HG03159 (cell line): ENCODE data around the gene MAB21L4.

Source experiments
- ATAC-seq: cut with Tn5 transposase; IDR thresholded peaks from one replicate; pipeline ENCODE4 v1.9.1; 2021; ENCODE audit warnings: mild to moderate bottlenecking, moderate library complexity; ENCODE audit not compliant: unreplicated experiment

The MAB21L4 gene

DNA sequence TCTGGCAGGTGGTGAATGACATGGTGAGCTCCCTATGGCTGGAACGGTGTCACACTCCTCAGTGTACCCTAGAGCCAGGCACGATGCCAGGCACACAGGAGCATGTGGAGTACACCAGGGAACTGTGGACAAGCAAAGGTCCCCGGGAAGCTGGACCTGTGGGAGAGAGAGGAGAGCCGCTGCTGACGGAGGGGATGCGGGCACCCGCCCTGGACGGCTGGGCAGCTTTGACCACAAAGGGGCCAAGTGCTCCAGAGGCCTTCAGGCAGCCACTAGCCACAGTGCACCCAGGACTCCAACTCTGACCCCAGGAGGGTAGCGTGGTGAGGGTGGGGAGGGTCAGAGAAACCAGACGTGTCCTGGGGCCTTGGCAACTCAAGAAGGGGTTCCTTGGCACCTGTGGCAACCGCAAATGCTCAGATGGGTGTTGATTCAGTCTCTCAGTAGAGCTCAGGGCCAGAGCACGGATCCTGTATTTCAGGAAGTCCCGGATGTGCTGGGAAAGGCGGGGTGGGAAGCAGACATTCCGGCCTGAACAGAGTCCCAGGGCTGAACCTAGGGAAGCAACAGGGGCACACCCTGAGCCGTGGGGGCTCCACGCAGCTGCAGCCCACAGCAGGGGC, 2.3 kb upstream of the MAB21L4 start:
- no peak for ATAC-seq

DNA sequence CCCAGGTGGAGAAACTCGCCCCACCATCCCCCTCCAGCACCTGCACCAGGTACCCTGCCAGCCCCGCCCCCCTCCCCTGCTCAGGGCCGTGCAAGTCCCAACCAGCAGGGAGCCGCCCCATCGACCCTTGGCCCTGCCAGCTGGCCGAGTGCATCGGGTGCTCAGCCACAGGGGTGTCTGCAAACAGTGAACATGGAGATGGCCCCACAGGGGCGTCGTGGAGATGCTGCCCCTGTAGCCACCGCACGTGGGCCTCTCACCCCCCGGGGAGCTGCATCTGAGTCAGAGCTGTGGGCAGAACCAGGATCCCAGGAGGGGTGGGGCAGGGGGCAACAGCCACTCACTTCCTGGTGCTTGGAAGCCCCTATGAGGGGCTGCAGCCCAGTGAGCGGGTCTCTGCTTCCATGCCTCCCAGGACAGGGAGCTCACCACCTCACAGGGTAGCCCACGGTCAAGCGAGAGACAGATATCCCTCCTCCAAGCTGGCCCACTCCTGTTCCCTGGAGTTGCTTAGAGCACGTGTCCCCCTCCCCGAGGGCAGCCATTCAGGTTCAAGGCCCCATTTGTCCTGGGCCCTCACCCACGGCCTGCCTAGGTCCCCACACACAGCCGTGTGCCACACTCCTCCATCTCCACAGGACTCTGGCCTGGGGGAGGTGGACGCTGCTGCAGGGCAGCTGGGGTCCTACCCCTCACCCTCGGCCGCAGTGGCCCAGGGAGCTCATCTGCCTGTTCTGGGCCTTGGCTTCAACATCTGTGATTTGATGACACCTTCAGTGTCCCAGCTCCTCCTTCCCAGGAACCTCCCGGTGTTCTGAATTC, 1.1 kb upstream of the MAB21L4 start:
- no peak for ATAC-seq

DNA sequence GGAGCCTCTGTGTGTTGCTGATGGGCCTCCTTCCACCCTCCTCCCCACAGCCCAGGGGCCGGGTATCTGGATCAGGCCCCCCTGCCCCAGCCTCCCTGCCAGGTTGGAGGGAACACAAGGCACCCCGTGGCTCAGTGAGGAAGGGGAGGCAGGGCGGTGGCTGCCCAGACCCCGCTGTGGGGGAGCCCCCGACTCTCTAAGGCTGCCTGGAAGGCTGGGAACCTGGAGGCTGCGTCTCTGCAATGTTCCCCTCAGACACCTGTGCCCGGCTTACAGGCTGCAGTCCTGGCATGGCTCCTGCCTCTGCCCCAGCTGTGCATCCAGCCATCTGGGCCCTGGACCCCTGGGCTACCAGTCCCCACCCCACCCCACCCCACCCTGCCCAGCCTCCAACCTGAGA, 438 bp upstream of the MAB21L4 start:
- no peak for ATAC-seq

DNA sequence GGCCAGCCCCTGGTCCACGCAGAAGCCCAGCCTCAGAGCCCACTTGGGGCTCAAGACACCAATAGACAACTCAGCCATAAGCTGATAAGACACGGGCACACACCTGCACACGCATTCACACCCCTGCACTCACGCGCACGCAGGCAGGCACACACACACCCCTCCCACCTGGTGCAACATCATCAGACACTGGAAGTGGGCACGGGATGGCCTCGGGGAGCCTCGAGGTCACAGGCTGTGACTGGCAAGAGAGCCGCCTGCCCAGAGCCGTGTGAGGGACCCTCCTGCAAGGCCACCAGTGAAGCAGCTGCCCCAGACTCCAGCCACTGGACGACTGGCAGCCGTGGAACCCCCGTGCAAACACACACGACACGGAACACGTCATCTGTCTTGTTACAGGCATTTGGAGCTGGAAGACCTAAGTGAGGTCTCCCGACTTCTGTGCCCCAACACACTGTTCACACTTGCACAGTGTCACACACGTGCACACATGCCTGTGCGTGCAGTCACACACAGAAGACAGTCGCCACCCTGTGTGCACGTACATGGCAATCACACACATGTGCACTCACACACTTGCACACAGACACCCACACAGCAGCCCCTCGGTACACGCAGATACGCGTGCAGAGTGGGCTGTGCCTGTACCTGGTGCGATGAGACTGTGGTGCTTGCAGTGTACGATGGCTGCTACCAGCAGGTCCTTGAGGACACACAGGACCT, 959 bp downstream of the MAB21L4 start:
- no peak for ATAC-seq

DNA sequence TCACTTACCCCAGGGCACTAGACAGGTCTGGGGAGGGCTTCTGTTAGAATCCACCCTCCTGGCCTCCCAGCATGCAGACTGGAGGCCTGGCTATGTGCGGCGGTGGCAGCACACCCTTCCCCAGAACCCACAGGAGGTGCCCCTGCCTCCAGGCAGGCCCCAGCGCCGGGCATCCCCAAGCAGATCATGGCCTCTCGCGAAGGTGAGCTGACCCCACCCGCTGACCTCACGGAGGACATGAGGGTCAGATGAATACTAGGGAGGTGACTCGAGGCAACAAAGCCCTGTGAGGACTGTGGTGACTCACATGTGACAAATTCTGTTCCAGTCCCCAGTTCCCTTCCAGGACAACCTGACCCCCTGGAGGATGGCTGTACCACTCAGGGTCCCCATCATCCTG, 1.9 kb downstream of the MAB21L4 start:
- no peak for ATAC-seq

DNA sequence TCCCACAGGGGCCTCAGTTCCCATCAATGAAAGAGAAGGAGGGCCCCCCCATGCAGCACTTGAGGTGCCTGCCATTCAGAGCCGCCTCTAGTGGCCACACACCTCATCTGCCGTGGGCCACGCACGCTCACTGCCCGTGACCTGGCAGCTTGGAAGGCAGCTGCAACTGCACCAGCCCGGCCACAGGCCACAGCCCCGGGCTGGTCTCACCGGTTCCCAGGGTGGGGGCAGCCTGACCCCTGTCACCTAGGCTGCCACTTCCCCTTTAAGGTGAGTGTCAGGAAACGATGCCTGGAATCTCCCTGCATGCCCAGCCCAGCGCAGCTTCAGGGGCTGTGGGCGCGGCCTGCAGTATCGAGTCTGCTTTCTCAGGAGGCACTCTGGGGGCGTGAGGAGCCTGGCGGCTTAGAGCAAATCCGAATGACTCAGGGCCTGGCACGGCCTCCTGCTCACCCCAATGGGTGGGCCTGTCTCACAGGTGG, 2.6 kb downstream of the MAB21L4 start:
- ATAC-seq: no peak

DNA sequence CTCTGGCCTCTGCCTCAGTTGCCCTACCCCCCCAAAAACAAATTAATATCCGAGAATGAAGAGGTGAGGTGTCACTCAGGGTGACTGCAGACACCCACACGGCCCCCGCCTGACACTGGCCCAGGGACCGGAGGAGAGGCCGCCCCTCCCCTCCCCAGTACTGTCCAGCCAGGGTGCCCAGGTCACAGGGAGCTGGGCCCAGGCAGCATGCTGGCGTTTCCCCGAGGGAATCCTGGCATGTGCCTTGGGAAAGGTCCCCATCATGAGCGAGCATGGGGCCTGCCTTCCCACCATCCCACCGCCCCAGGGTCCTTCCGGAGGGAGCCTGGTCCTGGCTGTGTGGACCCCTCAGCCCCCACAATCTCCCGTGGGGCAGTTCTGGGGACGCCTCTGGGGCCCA, 3.0 kb downstream of the MAB21L4 start:
- no peak for ATAC-seq

DNA sequence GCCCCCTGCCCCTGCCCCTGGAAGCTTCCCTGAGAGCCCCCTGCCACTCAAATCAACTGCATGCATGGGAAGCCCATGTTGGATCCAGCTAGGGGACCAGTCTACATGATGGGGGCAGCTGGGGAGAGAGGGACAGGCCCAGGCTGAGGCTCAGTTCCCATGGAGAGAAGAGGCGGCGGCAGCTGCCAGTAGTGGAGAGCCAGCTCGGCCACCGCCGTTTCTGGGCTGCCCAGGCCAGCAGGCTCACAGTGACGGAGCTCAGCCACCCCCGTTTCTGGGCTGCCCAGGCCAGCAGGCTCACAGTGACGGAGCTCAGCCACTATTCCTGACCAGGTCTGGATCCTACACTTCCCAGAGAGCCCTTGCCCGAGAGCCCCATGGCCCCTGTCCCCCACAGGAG, 3.6 kb downstream of the MAB21L4 start:
- no peak for ATAC-seq

DNA sequence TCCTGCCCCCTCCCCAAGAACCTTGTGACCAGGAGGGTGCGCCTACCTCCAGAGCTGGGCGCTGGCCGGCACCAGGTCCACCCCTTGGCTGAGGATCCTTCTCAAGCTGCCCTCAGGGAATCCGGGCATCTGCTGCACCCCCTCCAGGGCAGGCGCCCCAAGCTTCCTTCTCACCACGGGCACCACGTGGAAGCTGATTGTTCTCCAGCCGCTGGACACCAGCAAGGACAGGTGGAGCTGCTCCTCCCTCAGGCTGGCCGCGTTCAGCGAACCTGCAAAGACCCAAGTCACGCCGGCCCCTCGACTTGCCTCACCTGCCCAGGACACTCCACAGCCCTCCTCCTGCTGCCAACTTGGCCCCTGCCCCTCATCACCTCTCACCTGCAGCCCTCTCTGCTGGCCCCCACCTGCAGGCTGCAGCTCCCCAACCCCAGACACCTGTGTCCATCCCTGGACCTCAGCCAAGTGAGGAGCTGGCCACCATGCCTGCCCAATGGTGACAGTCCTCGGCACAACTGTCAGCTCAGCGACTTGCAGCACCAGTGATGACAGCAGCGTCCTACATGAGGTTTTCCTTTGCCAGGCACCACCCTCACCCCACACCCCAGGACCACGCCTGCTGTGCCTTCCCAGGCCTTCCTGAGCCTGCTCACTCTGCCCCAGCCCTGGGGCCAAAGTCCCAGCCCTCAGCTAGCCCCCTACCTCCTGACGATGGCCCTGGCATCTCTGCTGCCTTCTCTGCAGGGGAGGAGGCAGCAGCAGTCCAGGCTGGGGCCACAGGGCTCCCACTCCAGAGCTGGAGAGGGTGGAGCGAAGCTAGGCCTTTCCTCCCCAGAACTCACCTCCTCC, 4.2 kb downstream of the MAB21L4 start:
- ATAC-seq: no peak

DNA sequence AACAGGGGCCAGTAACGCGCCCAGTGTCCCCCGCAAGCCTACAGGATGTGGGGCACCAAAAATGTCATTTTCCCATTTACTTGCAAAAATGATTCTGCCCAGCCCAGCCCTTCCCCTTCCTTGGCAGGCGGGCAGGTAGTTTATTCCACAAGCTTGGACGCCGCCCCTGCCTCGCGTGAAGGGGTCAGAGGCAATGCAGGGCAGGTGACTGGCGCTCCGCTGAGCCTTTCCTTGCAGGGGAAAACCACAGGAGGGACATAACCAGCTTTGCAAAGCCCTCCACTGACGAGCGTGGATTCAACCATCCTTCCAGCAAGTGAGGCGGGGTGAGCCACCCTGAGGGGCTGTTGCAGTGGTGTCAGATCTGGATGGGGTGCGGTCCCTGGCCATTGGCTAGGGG, 5.3 kb downstream of the MAB21L4 start:
- no peak for ATAC-seq

DNA sequence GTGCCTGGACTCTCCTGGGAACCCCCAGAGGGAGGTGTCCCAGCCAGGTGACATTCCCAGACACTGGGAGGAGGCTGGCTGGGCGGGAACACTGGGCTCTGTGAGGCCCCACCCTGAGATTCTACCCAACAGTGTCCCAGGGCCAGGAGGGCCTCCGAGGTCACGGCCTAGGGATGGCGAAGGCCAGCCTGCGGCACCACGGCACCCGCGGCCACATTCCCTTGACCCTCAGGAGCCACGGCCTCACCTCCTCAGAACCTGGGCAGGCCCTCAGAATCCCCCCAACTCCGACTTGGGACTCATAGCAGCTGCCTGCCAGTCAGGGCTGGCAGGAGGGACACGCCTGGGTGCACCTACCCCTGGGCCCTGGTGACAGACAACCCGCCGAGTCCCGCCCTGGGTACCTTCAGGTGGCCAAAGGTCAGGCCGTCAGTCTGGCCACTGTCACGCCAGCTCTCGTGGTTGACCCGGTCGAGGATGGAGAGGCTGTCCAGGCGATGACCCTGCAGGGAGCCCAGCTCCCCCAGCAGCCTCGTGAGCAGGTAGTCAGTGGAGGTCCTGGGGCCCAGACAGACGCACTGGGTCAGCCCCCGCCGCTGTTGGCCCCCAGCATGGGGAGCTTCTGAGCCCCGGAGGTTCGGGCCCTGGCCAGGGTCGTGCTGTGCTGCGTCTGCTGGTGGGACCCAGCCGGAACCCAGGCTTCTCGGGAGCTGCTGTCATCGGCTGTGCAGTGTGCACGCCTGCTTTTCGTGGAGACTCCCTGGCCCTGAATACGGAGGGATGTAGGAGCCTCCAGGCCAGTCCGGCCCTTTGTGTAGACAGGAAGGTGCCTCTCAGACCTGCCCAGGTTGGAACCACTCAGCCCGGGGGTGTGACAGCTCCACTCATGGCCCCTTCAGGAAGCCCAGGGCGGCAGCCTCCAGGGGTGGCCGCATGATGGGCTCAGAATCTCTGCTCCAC, 6.1 kb downstream of the MAB21L4 start:
- no peak for ATAC-seq

DNA sequence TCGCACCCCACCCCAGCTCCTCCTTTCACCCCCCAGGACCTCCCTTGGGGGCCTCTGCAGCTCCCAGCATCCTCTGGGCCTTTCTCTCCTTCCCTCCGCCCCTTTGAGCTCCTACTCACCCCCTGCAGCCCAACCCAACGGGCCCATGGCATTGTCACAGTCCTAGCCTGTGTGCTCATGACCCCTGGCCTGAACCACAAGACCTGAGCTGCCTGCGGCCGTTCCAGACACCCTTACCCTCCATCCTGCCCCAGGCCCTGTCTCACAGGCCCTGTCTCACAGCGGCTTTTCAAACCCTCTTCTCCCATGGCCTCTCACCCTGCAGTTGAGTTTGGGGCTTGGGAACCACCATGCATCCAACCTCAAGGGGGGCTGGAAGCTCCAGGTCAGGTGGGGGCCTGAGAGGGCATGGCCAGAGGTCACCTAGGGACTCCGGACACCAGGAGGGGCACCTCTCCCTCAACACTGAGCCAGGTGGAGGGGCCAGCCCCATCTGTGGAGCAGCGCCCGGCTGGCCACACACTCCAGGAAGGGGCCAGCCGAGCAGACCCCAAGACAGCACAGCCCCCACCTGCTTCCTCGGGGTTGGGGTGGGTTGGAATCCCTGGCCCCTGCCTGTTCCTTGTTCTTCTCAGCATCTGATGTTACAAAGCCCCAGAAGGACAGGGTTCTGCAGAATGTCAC, 6.9 kb downstream of the MAB21L4 start:
- ATAC-seq: no peak

DNA sequence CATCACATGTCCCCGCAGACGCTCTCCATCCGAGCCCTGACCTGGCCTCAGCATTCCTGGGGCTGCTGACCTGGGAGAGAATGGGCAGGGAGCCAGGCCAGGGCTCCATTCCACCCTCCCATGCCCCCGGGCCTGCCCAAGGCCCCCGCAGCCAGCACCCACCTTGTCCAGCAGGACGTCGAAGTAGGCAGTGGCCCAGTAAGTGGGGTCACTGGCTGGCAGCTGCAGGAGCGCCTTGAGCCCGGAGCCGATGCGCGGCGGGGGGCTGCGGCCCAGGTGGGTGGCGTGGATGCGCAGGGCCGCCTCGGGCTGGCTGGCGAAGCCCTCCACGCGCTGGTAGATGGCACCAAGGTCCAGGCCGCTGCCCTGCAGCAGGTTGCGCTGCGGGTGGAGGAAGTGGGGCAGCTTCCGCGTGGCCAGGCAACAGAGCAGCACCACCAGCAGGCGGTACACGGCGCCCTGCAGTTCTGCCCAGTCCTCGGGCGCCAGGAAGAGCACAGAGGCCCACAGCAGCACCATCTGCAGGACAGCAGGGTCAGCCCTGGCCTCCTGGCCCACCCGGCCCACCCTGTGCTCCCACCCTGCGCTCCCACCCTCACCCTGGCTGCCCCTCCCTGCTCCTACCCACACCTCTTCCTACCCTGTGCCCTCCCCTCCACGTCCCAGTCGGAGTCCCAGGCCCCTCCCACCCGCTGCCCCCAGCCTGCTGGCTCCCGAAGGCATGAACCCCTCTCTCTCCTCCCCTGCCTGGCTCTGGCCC, 7.6 kb downstream of the MAB21L4 start:
- ATAC-seq: no peak

DNA sequence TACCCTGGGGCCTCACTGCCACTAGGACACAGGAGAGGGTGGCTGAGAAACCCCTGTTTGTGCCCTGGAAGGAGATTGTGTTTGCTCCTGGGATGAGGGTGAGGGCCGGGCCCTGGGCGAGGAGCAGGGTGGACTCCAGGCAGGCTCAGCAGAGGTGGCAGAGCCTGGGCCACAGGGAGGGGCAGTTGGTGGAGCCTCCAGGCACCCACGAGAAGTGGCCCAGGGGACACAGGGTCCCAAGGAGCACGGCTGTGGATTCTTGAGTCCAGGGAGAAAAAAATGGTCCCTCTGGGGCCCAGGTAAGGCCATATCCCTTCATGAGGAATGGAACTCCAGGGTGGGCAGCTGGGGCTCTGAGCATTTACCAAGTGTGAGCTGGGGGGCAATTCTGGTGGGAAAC, 8.3 kb downstream of the MAB21L4 start:
- no peak for ATAC-seq

DNA sequence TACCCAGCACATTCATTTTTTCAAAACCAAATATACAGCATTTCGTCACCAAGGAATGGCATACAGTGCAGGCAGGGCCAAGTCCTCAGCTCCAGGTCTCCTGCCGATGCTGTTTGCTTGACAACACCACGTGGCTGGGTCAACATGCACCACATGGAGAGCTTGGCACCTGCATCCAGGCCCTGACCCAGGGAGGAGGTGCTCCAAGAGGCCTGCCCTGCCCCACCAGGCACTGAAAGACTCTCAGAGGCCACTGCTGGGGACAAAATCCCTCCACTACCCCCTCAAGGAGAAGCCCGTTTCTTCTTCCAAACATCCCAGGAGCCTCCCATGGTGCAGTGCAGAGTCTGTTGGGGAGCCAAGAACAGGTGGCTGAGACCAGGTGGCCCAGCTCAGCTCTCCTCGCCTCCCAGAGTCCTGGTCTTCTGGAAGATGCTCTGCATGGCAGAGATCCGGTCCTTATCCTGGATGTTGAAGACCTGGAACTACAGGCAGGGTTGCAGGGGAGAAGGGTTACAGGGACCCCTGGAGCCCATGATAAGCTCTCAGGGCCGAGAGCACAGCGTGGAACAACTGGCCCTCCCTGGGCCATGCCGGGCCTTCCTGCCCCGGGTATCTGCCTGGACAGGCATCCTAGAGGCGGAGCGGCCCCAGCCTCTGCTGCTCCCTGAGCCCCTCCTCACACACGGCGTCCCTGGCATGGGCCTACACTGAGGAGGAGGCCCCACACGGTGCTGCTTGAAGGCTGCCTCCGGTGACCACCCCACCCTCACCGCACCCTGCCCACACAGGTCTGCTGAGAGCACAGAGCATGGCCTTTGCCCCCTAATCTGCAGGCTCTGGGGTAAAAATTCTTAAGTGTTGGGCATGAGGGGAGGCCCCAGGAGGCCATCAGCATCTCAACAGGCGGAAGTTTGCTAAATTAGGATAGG, 9.0 kb downstream of the MAB21L4 start:
- ATAC-seq: no peak

DNA sequence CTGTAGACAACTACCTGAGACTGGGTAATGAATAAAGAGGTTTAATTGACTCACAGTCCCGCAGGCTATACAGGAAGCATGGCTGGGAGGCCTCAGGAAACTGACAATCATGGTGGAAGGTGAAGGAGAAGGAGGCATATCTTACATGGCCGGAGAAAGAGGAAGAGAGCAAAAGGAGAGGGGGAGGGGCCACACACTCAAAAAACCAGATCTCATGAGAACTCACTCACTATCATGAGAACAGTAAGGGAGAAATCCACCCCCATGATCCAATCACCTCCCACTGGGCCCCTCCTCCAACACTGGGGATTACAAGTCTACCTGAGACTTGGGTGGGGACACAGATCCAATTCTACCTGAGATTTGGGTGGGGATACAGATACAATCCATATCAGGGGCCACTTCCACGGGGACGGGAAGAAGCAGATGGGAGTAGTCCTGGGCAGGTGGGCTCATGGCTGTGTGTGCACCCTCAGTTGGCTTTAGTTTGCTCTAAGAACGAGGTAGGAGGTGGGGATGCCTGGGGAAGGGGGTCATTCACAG, 9.9 kb downstream of the MAB21L4 start:
- no peak for ATAC-seq

DNA sequence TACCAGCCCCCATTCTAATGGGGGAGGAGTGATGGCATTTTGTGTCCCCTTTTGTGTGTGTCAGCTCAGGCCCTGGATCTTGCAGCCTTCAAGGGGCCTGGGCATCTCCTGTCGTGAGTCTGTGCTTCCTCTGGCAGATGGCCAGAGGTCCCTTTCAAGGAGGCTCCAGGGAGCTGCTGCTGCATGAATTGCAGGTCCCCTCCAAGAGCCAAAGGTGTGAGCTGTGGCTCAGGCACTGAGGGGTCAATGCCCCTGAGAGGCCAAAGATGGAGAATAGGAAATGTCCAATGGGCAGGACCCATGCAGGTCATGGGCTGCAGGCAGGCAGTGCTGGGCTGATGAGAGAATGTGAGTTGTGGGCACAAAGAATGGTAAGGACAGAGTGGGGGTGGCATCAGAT, 10.4 kb downstream of the MAB21L4 start:
- ATAC-seq: no peak
